Sigmoid colon (tissue), 4 donors: ENCODE results near the gene MRPL57.
"Not testable (repeated sequence)": the region's sequence is repeated elsewhere in the genome, so short reads cannot be mapped to it uniquely, and the experiment has no call there.

ENCODE experiments used
- EP300 ChIP-seq, 4 donors: sonication (generic); formaldehyde crosslinking; IDR thresholded peaks; one replicate each; pipeline ENCODE4 v1.6.1; 2017; ENCODE audit warnings: antibody characterized with exemption in 4 of 4
- POLR2AphosphoS5 ChIP-seq, 4 donors: sonication (generic); formaldehyde crosslinking; IDR thresholded peaks; one replicate each; pipeline ENCODE4 v1.6.1; 2017; ENCODE audit warnings: antibody characterized with exemption in 4 of 4
- TF ChIP-seq, protein P1 (sequence below), 4 experiments: fragments of 450-650 bp in 3 of 4; fragments of 200-600 bp in 1 of 4; IDR thresholded peaks; one replicate each; pipeline ENCODE4 v1.5.1; 2016 to 2019; ENCODE audit warnings: antibody characterized with exemption in 4 of 4, mild to moderate bottlenecking in 3 of 4, moderate library complexity in 2 of 4

DNA sequence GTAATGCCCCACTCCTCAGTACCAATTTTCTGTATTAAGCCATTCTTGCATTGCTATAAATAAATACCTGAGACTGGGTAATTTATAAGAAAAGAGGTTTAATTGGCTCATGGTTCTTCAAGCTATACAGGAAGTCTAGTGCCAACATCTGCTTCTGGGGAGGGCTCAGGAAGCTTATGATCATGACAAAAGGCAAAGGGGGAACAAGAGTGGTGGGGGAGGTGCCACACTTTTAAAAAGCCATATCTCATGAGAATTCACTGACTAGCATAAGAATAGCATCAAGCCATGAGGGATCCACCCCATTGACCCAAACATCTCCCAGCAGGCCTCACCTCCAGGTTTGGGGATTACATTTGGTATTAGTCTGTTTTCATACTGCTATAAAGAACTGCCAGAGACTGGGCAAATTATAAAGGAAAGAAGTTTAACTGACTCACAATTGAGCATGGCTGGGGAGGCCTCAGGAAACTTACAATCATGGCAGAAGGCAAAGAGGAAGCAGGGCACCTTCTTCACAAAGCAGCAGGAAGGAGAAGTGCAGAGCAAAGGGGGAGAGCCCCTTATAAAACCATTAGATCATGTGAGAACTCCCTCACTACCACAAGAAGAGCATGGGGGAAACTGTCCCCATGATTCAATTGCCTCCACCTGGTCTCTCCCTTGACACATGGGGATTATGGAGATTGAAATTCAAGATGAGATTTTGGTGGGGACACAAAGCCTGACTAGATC is 25.2 kb downstream of the MRPL57 start:
- TF ChIP-seq, protein P1, sequence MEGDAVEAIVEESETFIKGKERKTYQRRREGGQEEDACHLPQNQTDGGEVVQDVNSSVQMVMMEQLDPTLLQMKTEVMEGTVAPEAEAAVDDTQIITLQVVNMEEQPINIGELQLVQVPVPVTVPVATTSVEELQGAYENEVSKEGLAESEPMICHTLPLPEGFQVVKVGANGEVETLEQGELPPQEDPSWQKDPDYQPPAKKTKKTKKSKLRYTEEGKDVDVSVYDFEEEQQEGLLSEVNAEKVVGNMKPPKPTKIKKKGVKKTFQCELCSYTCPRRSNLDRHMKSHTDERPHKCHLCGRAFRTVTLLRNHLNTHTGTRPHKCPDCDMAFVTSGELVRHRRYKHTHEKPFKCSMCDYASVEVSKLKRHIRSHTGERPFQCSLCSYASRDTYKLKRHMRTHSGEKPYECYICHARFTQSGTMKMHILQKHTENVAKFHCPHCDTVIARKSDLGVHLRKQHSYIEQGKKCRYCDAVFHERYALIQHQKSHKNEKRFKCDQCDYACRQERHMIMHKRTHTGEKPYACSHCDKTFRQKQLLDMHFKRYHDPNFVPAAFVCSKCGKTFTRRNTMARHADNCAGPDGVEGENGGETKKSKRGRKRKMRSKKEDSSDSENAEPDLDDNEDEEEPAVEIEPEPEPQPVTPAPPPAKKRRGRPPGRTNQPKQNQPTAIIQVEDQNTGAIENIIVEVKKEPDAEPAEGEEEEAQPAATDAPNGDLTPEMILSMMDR (IDR thresholded peaks at IDR 0.05): not testable (repeated sequence)
- not testable (repeated sequence) for TF ChIP-seq POLR2AphosphoS5, EP300 (IDR thresholded peaks at IDR 0.05)
